ELR (cell line): Measurements from ENCODE around the gene GPR141.

Experiments
- DNase-seq: peaks from one replicate; pipeline ENCODE4 v3.0.0-alpha.2; 2015; ENCODE audit warnings: low read depth

Gene GPR141

DNA sequence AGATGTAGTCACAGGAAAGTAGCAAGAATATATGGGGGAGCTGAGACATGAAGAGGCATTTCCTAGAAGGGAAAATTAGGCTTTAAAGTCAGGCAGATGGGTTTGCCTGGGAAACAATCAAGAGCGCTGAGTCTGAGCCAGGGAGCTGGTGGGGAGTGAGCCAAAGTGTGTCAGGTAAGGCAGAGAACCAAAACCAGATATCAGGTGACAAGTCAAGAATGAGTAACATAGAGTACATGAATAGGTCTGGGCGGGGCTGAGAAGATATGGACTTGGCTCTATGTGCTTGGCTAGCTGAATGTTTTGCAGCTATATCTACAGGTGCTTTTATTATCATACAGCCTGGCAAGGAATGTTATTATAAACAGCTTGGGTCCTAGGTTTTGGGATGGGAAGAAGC, 49.3 kb downstream of the GPR141 start:
- DNase-seq: no peak

DNA sequence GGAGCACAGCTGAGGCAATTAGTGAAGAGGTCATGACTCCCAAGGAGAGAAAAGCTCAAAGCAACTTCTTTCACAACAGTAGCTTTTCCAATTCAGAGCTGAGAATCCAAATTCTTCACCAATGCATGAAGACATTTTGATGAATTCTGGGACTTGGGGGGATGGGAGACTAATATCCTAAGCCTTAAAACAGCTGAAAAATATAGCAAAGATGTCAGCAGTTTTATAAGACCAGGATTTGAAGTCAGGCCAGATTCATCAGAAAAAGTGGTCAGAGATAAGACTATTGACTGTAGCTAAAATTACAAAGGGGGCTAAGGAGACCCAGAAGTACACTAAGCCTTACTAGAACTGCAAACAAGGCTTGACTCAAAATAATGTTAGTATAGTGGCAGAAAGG, 51.6 kb downstream of the GPR141 start:
- no peak for DNase-seq

DNA sequence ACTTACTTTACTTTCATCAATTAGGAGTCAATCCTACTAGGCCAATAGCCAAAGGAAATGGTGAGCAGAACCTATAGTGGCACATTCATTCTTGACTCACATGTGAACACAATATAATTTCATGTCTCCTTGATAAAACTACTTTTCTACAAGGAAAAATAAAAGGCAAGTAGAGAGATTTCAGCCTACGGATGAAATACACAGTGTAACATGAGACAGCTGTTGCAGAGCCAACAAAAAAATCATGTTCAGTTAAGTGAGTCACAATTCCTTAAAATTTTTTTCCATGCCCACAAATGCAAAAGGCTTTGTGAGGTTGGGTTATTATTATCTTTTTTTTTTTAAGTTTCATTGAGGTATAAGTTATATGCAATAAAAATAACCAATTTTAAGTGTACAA, 54.8 kb downstream of the GPR141 start:
- no peak for DNase-seq

DNA sequence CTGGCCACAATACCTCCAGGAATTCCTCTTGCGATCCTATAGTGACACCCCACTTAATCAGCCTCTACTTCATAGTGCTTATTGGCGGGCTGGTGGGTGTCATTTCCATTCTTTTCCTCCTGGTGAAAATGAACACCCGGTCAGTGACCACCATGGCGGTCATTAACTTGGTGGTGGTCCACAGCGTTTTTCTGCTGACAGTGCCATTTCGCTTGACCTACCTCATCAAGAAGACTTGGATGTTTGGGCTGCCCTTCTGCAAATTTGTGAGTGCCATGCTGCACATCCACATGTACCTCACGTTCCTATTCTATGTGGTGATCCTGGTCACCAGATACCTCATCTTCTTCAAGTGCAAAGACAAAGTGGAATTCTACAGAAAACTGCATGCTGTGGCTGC, 56.8 kb downstream of the GPR141 start:
- DNase-seq: no peak

DNA sequence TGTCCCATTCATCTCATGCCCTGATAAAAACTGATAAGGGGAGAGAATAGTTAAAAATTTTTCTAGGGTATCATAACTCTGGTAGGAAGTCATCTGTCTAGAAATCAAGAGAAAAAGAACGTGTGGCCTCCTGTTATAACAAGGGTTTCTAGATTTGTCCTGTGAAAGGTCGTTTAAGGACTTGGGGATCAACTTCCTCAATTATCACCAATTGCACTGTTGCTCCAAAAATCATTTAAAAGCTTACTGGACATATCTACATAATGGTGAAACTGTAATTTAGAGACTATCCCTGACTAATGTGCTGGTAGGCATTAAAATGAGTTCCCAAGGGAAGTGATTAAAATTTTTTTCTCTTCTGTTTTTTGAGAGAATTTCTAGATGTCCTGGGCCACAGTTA, 58.2 kb downstream of the GPR141 start:
- DNase-seq: no peak

DNA sequence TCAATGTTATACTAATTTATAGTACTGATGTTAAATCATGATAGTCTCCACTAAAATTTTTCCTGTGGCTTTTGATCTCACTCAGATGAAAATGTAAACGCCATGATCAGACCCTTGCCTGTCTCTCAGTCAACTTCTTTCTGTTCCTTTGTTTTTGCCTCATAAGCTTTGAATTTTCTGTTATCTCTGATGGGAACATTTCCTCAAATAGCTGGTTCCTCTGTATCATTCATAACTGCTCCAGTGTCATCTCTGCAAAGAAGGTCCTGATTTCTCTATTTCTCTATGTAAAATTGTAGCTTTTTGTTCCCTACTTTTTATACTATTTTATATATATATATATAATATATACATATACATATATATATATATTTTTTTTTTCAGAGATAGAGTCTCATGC, 67.5 kb downstream of the GPR141 start:
- no peak for DNase-seq

DNA sequence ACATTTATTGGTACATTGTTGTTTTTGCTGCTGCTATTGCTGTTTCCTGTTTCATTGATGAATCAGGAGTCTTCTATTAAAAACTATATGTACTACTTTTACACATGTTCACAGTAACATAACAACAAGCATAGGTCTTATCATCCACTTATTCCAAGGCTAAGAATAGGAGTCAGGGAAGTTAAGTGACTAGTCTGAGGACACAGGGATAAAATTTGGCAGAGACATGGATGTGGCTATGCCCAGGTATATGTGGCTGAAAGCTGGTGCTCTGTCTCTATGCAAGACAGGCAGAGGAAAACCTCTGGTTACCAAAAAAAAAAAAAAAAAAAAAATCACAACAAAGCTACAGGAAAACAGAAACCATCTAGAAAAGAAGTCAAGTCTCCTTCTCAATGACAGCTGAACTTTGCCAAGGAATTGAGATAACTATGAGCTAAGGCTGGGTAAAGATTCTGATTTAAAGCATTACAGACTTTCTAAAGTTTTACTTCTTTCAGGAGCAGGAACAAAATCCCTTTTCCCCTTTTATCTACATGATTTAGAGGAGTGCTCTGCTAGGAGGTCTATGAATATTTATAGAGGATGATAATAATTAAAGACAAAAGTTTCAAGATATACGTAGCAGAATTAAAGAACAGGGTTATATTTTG, 70.0 kb downstream of the GPR141 start:
- DNase-seq: no peak

DNA sequence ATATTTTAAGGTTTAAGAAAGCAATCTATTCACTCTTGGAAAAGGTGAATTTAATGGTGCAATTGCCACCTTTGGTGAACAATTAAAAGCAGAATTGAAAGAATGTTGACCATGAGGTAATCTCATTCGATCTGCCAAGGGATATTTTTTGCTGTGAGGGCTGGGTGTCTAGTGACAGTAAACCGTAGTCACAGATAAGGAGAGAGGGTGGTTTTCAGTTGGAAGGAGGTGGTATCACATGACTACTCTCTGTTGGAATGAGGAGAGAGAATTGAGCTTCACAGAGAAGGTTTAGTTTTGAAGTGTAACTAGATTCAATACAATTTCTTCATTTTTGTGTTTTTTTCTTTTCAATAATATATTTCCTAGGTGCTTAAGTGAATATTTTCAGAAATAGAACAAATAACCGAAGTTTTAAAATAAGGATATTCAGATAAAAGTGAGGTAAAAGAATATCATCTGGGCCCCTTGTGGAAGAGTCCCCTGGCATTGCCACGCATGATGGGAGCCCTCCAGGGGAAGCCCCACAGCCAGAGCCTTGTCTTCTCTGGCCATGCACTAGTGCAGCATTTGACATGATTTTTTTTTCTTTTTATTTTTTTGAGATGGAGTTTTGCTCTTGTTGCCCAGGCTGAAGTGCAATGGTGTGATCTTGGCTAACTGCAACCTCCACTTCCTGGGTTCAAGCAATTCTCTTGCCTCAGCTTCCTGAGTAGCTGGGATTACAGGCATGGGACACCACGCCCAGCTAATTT, 73.4 kb downstream of the GPR141 start:
- DNase-seq: no peak

DNA sequence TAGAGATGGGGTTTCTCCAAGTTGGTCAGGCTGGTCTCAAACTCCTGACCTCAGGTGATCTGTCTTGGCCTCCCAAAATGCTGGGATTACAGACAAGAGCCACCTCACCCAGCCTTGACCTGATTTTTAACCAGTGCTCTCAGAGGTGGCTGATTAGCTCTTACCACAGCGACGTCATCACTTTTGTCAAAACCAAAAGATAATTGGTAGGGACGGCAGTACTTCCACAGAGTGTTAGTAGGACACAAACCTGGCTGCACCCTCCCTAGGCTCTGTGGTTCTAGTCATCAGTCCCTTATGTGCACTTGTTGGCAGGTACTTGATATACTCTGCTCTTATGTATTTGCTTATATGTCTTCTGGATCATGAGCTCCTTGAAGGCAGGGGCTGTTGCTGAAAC, 74.0 kb downstream of the GPR141 start:
- no peak for DNase-seq

DNA sequence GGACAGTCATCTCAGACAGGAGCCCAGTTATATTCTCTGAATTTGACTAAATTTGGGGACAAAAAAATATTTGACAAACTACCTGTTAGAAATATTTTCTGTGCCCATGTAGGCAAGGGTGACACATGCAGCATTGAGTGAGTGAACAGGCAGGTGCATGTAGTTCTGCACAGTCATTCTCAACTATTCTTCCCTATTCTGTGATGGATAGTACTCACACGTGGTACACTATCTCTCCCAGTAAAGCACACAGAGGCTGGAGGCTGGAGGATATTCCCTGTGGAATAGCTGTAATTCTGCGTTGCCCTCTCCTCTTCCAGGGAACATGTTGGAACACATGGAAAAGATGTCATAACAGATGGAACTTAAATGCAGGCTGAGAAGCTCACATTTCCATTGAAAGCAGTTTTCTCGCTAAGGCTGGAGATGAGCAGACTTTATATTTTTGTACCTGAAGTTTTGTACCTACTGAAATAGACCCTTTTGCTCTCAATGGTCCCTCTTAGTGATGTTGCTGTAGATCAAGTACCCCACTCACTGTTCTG, 75.0 kb downstream of the GPR141 start:
- DNase-seq: no peak

DNA sequence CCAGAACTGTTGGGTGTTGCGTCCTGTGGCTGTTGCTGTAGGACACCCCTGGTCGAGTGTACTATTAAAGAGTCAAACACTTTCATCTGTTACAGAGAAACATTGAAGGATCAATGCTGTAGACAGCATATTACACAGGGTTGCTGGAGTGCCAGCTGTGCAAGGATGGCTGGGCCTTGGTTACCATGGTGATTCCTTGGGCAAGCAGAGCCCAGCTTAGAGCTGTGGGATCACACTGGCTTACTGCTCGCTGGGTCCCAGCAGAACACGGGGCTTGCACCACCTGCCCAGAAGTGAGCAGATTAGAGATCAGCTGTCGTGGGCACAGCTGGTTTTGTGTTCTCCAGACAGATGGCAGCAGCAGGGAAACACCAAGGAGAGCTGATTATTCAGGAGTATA, 76.0 kb downstream of the GPR141 start:
- DNase-seq: no peak

DNA sequence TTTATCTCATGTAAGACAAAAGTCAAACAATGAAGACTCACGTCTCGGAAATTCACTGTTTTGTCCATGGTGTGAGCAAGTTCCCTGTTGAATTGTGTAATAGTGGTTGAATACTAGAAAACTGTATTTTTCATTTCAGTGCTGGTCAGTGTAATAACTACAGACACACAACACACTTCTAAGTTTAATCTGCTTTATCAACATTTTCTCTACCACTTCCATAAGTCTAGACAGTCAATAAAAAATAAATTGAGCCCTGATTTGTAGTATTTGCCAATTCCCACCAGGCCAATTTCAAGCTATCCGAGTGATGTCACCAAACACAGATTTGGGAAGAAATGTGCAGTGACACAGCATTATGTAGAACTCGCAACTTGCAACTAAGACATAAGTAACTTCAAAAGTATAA, 81.9 kb downstream of the GPR141 start:
- DNase-seq: no peak

DNA sequence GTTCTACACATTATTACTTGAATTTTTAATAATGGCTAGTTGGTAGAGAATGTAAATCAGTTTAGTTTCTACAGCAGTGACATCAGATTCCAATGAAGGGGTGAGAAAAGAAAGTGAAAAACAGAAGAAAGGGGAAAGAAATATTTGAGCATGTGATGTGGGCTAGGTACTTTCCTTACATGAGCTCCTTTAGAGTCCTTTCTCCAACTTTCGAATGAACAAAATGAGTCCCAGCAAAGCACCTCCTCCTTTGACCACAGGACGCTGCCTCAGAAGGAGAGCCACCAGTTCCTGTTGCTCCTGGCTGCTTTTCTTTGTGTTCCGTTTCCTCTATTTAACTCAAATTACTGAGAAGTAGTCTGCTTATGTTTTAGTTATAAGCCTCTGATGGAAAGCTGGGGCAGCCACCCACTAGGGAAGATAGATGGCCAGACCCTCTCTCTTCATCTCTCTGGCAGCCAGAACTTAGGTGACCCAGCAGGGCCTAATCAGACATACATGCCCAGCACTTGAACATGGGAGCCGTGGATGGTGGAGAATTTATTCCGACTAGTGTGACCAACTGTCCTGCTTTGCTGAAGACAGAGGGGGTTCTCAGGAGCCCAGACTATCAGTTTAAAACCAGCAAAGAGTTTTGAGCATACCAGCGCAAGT, 82.4 kb downstream of the GPR141 start:
- no peak for DNase-seq

DNA sequence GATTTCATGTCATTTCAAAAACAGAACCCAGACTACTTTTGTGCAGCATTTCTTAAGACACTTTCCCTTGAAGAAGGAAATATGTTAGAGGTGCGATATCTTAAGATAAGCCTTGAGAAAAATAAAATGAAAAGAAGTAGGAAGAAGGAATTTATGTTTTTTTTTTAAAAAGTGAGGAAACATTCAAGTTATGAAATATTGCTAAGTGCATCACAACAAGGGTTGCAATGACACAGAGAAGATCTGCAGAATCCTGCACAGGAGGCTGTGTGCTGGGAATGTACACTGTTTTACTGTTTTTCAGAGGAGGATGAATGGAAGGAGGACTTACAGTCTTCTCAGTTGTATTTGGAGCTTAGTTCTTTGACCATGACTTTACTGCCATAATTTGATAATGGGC, 85.0 kb downstream of the GPR141 start:
- DNase-seq: no peak

DNA sequence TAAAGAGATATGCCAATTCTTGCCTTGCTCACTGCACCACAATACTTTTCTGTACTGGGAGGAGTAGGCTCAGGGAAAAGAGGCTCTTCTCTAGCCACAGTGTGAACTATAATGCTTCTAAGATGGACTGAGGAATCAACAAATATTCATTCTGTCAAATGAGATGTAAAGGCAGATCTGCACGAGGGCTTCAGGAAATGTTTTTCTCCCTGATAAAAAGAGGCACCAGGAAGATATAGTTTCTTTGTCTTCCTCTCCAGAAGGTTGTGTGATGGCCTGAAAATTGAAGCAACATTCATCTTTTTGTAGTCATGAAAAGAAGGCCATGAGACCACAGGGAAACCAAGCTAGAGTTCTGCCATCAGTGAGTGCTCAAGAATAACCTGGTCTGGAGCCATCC, 85.7 kb downstream of the GPR141 start:
- no peak for DNase-seq

DNA sequence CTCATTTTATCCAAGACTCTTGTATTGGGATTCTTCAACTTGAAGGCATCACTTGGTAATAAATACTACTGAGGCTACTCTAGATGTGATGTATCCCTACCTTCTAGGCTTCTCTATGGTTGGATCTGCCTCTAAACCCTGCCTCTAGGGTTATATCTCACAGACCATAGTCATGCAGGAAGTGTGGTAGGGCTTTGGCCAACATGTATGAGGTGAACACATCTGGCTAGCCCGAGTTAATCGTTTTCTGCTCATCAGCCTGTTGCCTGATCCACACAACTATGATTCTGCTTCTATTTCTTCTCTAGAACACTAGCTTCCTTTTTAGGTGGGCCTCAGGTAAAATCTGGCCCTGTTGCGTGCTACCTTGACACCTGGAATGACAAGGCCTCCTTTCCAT, 86.2 kb downstream of the GPR141 start:
- DNase-seq: no peak

DNA sequence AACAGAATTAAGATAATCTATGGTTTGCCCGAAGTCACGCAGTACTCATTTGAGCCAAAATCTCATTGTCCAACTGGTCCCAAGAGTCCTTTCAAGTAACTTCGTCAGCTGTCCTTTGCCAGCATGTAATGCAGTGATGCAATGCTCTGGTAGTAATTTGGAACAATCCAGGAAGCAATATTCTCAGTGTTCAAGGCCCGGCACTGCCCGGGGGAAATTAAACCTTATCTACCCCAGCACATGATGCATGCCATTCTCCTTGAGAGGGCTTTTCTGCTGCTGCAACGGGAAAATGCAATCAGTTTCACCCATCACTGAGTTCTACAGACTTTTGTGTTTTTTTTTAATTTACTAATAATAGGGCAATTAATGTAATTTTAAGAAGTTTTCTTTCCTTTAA, 87.3 kb downstream of the GPR141 start:
- DNase-seq: no peak

DNA sequence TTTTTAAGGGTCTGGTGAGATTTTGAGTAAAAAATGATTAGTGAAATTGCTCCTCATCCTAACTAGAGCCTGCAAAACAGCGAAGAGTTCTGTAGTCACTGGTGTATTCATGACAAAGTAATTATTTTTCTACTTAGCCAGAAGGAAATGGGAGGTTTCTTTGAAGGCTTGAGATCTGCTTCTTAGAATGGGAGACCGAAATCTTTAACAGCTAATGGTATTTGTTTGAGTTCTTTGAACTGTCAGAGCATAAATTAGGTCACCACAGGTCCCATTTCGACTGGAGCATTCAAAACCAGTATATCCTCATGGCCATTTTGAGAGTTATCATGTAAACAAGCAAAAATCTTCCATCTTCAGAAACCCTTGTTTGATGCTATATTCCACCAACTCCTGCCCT, 87.8 kb downstream of the GPR141 start:
- no peak for DNase-seq

DNA sequence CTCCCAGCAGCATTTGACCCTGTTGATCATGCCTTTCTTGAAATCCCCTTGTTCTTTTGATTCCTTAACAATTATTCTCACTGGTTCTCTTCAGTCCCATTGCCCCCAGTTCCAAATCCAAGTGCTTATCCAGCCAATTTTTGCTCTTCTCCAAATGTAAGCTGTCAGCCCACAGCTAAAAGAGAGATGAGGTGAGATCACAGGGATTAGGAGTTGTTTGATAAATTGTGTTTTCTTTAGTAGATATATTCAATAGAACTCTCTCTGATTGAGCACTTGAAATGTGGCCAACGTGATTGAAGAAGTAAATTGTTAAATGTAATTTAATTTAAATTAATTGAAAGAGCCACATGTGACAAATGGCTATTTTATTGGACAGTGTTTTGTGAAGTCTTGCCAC, 88.2 kb downstream of the GPR141 start:
- DNase-seq: no peak

DNA sequence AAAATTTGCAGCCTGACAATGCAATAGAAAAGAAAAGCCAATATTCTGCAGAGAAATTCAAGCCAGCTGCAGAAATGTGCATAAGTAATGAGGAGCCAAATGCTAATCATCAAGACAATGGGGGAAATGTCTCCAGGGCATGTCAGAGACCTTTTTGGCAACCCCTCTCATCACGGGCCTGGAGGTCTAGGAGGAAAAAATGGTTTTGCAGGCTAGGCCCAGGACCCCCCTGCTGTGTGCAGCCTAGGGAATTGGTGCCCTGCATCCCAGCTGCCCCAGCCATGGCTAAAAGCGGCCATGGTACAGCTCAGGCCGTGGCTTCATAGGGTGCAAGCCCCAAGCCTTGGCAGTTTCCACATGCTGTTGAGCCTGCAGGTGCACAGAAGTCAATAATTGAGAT, 92.4 kb downstream of the GPR141 start:
- DNase-seq: no peak

DNA sequence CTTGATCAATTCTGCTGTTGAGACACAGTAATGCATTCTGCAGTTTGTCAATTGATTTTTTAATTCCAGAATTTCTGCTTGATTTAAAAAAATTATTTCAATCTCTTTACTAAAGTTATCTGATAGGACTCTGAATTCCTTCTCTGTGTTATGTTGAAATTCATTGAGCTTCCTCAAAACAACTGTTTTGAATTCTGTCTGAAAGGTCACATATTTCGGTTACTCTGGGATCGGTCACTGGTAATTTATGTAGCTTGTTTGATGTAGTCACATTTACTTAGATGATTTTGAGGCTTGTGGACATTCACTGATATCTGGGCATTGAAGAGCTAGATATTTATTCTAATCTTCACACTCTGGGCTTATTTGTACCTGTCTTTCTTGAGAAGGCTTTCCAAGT, 97.6 kb downstream of the GPR141 start:
- no peak for DNase-seq

DNA sequence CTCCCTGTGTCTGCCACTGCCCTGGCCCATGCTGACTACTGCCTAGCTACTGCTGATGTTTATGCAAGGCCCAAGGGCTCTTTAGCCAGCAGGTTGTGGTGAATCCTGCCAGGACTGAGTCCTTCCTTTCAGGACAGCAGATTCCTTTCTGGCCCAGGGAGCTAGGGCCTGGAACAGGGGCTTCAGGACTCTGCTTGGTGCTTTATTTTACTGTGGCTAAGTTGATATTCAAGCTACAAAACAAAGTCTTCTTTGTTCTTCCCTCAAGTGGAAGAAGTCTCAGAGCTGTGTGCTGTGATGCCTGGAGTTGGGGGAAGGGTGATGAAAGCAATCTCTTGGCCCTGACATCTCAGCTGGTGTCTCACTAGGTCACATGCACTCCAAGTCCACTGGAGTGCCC, 98.6 kb downstream of the GPR141 start:
- no peak for DNase-seq

DNA sequence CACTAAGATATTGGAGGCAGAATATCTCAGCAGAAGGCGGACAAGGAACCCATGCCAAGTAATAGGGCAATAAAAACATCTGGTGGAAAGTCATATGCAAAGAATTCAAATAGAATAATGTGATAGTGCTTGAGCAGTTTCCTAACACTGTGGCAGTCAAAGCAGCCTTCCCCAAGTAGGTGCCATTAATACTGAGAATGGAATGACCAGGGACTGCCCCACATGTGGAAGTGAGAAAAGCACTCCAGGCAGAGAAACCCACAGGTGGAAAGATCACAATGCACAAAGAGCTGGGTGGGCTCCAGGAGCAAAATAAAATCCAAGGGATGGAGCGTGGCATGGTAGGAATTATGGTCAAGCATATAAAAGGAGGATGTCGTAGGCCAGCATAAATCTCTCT, 100.4 kb downstream of the GPR141 start:
- no peak for DNase-seq
